Measurements from ENCODE around the gene NAA25. TPM values are rescaled to one million over a fixed set of nuclear protein-coding genes. Genes with fewer than 3 reads are reported as not detected.

NAA25 gene
- total RNA-seq = 33.8 TPM

DNA sequence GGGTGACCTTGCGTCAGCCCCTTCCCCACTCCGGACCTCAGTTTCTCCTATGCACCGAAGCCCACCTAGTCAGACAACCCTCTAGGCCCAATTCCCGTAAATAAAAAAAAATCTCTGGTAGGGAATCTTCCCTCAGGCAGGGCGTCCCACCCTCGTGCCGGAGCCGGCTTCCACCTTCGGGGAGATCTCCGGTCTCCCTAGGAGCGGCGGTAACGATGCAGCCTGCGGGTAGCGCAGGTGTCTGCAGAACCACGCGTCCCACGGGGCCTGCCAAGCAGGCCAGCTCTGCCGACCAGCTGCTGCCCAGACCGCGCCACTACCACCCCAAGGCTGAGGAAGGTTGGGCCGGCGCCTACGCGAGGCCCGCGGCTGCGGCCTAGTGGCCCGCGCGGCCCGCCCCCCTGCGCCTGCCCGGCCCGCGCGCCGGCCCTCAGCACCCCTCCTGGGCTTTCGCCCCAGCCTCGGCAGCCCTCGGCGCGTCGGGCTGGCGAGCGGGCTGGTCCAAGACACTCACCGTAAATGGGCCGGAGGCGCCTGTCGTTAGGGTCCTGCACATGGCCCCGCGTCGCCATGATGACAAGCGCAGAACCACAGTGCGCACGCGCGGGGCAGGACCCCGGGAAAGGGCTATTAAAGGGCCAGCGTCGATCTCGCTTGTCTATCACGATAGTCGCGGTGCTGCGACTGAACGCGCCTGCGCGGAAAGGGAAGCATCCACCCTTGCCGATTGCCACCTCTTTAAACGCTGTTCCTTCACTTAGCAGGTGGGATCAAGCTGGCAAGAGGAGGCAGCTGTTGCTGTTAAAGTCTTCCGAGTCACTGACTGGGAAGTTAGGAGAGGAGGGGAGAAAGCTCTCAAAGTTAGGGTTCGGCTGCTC lies at the start of gene NAA25:
Gene NAA25, minus strand, starts transcription at position 582 of the 878 bp plus-strand sequence. Its CDS starts 10 bp downstream, at position 572.
- no peaks in the 10 kb centered on the region for H3K9me3 ChIP-seq (ENCODE audit: low read depth, low read length)
- H3K4me3 ChIP-seq (ENCODE audit: low read length) = peak within 1 kb of the TSS; percentile 97
- no peaks in the 10 kb centered on the region for H3K27me3 ChIP-seq (ENCODE audit: insufficient read depth, low read length)
- peaks cover 45% of the 10 kb centered on the region for H3K4me1 ChIP-seq (ENCODE audit: insufficient read depth, low read length)

GRCh38 chr12:112153893-112154219 lies 45.3 kb upstream of the NAA25 start:
- H3K4me1 ChIP-seq (ENCODE audit: insufficient read depth, low read length) = peaks cover 9% of the 10 kb centered on the region
- H3K27me3 ChIP-seq (ENCODE audit: insufficient read depth, low read length) = no peaks in the 10 kb centered on the region
- H3K4me3 ChIP-seq (ENCODE audit: low read length) = no peak overlapping the region
- H3K9me3 ChIP-seq (ENCODE audit: low read depth, low read length) = no peaks in the 10 kb centered on the region

DNA sequence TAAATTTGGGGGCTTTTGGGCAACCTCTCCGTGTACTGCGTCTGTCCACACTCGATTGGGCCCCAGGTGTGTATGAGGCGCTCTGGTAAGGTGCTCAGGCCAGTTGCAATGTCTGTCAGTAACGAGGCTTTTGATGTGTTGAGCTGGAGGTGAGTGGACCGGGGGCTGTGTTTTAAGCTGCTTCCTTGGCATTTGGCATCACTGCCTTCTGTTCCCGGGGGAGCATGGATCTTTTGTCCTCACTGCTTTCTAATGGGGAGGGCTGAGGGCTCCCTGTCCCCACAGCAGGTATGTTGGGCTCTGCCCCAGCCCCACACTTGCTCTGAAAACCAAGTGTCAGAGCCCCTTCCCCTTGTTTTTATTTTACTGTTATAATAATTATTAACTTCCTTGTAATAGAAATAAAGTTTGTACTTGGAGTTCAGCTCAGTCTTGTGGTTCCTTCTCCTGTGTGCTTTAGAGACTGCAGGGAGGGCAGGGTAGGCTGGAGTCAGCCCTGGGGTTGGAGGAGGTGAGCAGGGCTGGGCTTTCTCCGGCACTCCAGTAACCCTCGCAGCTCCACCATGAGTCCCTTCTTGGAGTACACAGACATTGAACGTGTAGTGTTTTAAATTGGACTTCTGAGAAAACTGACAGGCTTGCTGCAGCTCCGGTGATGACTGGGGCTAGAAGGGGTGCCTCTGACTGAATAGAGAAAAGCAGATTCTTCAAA lies 44.8 kb upstream of the NAA25 start:
- no peak overlapping the region for H3K4me3 ChIP-seq (ENCODE audit: low read length)
- no peaks in the 10 kb centered on the region for H3K27me3 ChIP-seq (ENCODE audit: insufficient read depth, low read length)
- peaks cover 3% of the 10 kb centered on the region for H3K4me1 ChIP-seq (ENCODE audit: insufficient read depth, low read length)
- H3K9me3 ChIP-seq (ENCODE audit: low read depth, low read length) = no peaks in the 10 kb centered on the region

DNA sequence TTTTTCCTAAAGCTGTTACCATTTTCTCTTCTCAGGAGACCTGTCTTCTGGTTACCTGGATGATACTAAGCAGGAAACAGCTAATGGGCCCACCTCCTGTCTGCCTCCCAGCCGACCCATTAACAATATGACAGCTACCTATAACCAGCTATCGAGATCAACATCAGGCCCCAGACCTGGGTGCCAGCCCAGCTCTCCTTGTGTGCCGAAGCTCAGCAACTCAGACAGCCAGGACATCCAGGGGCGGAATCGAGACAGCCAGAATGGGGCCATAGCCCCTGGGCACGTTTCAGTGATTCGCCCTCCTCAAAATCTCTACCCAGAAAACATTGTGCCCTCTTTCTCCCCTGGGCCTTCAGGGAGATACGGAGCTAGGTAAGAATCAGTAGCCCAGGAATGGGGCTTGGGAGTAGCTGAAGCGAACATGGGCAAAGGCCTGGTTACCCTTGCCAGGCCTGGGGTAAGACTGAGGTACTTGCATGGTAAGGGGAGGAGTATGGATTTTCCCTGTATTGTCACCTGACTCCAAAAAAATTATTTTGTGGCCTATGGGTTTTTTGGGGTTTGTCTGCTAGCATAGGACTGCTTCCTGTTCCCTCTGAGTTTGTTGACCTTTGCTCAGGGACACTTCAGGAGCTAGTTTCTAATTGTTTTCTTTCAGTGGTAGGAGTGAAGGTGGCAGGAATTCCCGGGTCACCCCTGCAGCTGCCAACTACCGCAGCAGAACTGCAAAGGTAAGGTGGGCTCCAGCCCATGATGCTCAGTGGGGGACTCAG lies 43.4 kb upstream of the NAA25 start:
- Histone ChIP-seq H3K9me3 (ENCODE audit: low read depth, low read length) (no peaks in the 10 kb centered on the region), H3K27me3 (ENCODE audit: insufficient read depth, low read length) (no peaks in the 10 kb centered on the region), H3K4me3 (ENCODE audit: low read length) (no peak overlapping the region), H3K4me1 (ENCODE audit: insufficient read depth, low read length) (peaks cover 3% of the 10 kb centered on the region)

- Histone ChIP-seq H3K27me3 (ENCODE audit: insufficient read depth, low read length) (no peaks in the 10 kb centered on the region), H3K4me1 (ENCODE audit: insufficient read depth, low read length) (peaks cover 8% of the 10 kb centered on the region), H3K9me3 (ENCODE audit: low read depth, low read length) (no peaks in the 10 kb centered on the region), H3K4me3 (ENCODE audit: low read length) (no peak overlapping the region)
These were observed 41.0 kb upstream of the NAA25 start for GRCh38 chr12:112149596-112149995.

DNA sequence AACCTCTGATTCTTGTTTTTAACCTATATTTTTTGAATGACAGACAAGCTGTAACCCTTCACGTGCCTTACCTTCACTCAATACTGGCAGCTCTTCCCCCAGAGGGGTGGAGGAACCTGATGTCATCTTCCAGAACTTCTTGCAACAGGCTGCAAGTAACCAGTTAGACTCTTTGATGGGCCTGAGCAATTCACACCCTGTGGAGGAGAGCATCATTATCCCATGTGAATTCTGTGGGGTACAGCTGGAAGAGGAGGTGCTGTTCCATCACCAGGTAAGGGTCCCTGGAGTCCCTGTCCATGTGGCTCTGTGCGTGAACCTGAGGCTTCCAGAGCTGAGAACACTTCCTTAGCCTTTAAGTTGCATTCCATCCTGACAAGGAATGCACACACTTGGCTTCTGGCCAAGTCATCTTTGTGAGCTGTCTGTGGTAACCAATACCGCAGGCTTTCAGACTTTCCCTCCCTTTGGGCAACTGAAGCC lies 39.5 kb upstream of the NAA25 start:
- Histone ChIP-seq H3K4me1 (ENCODE audit: insufficient read depth, low read length) (peaks cover 8% of the 10 kb centered on the region), H3K4me3 (ENCODE audit: low read length) (no peak overlapping the region), H3K9me3 (ENCODE audit: low read depth, low read length) (no peaks in the 10 kb centered on the region), H3K27me3 (ENCODE audit: insufficient read depth, low read length) (no peaks in the 10 kb centered on the region)

DNA sequence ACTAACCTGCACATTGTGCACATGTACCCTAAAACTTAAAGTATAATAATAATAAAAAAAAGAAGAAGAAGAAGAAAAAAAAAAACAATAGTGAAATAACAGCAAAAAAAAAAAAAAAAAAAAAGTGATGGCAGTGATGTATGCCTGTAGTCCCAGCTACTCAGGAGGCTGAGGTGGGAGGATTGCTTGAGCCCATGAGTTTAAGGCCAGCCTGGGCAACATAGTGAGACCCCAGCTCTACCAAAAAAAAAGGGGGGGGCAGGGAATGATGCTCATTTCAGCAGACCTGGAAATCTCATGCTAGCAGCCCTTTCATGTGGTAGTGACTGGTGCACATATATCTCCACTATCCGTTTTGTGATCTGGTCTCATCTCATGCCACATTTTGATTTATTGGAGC lies 37.5 kb upstream of the NAA25 start:
- Histone ChIP-seq H3K4me1 (ENCODE audit: insufficient read depth, low read length) (peaks cover 12% of the 10 kb centered on the region), H3K9me3 (ENCODE audit: low read depth, low read length) (no peaks in the 10 kb centered on the region), H3K27me3 (ENCODE audit: insufficient read depth, low read length) (no peaks in the 10 kb centered on the region), H3K4me3 (ENCODE audit: low read length) (no peak overlapping the region)

GRCh38 chr12:112140728-112141127 lies 32.1 kb upstream of the NAA25 start:
- Histone ChIP-seq H3K4me1 (ENCODE audit: insufficient read depth, low read length) (peaks cover 32% of the 10 kb centered on the region), H3K9me3 (ENCODE audit: low read depth, low read length) (no peaks in the 10 kb centered on the region), H3K27me3 (ENCODE audit: insufficient read depth, low read length) (no peaks in the 10 kb centered on the region), H3K4me3 (ENCODE audit: low read length) (no peak overlapping the region)

- Histone ChIP-seq H3K4me3 (ENCODE audit: low read length) (no peak overlapping the region), H3K27me3 (ENCODE audit: insufficient read depth, low read length) (no peaks in the 10 kb centered on the region), H3K4me1 (ENCODE audit: insufficient read depth, low read length) (peaks cover 37% of the 10 kb centered on the region), H3K9me3 (ENCODE audit: low read depth, low read length) (no peaks in the 10 kb centered on the region)
These were observed 26.1 kb upstream of the NAA25 start for GRCh38 chr12:112134731-112135130.

DNA sequence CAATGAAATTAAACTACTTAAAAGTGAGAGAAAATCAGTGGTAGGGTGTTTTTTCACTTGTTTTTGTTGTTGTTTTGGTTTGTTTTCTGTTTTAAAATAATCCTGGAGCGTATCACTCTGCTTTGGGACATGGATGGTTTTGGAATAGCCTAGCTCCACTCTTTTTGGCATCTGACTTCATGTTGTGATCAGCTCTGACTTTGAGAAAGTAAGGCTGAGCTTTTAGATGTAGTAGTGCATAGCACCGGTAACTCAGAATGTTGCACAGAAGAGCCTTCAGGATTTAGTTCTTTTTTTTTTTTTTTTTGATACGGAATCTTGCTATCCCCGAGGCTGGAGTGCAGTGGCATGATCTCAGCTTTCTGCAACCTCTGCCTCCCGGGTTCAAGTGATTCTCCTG lies 24.8 kb upstream of the NAA25 start:
- Histone ChIP-seq H3K4me1 (ENCODE audit: insufficient read depth, low read length) (peaks cover 40% of the 10 kb centered on the region), H3K4me3 (ENCODE audit: low read length) (no peak overlapping the region), H3K9me3 (ENCODE audit: low read depth, low read length) (no peaks in the 10 kb centered on the region), H3K27me3 (ENCODE audit: insufficient read depth, low read length) (no peaks in the 10 kb centered on the region)

DNA sequence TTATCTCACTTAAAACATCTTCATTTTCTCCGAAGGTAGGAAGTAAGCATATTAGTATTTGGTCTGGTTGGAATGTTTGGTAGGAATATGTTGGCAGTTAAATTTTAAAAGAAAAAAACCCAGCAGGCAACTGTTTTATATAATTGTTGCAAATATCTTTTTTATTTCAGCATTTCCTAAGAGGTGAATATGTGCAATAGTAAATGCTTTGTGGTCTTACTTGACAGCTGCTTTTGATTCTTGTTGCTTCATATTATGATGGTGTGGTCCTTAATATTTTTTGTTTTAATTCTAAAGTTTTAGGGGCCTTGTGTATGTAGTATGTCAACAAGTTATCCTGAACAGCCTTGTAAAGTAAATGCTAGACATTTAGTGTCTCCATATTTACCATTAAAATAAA lies 23.1 kb upstream of the NAA25 start:
- H3K4me1 ChIP-seq (ENCODE audit: insufficient read depth, low read length) = peaks cover 53% of the 10 kb centered on the region
- no peaks in the 10 kb centered on the region for H3K27me3 ChIP-seq (ENCODE audit: insufficient read depth, low read length)
- H3K4me3 ChIP-seq (ENCODE audit: low read length) = no peak overlapping the region
- no peaks in the 10 kb centered on the region for H3K9me3 ChIP-seq (ENCODE audit: low read depth, low read length)

- Histone ChIP-seq H3K4me1 (ENCODE audit: insufficient read depth, low read length) (peaks cover 60% of the 10 kb centered on the region), H3K9me3 (ENCODE audit: low read depth, low read length) (no peaks in the 10 kb centered on the region), H3K27me3 (ENCODE audit: insufficient read depth, low read length) (no peaks in the 10 kb centered on the region), H3K4me3 (ENCODE audit: low read length) (peak overlapping the region; percentile 7)
These were observed 21.9 kb upstream of the NAA25 start for GRCh38 chr12:112130441-112130998.

DNA sequence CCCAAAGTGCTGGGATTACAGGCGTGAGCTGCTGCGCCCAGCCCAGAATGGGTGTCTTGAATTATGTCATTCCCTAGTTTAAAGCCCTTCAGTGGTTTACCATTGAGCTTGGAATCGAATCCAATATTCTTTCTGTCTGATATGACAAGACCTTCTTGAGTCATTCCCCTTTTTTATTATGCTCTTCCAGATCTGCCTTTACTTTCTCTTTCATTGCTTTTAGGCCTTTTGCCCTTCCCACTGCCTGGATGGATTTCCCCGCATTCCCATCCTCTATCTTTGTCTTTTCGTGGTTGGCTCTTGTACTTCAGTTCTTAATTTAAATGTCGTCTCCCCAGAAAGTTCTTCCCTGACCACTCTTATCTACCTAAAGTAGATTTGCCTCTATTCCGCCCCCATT lies 18.3 kb upstream of the NAA25 start:
- no peaks in the 10 kb centered on the region for H3K27me3 ChIP-seq (ENCODE audit: insufficient read depth, low read length)
- H3K4me3 ChIP-seq (ENCODE audit: low read length) = peak overlapping the region; percentile 97
- peaks cover 55% of the 10 kb centered on the region for H3K4me1 ChIP-seq (ENCODE audit: insufficient read depth, low read length)
- no peaks in the 10 kb centered on the region for H3K9me3 ChIP-seq (ENCODE audit: low read depth, low read length)

- H3K4me3 ChIP-seq (ENCODE audit: low read length) = peak overlapping the region; percentile 97
- no peaks in the 10 kb centered on the region for H3K27me3 ChIP-seq (ENCODE audit: insufficient read depth, low read length)
- peaks cover 50% of the 10 kb centered on the region for H3K4me1 ChIP-seq (ENCODE audit: insufficient read depth, low read length)
- no peaks in the 10 kb centered on the region for H3K9me3 ChIP-seq (ENCODE audit: low read depth, low read length)
These were observed 17.4 kb upstream of the NAA25 start for GRCh38 chr12:112126000-112126438.
